IgD-negative memory B cell (primary cell): ENCODE measurements around the gene POC1A. TPM values are rescaled to one million over a fixed set of nuclear protein-coding genes. Genes with fewer than 3 reads are reported as not detected.
"Not testable (repeated sequence)": the region's sequence is repeated elsewhere in the genome, so short reads cannot be mapped to it uniquely, and the experiment has no call there.

Source experiments
- H3K27ac Mint-ChIP-seq, 3 donors: one replicate each; pipeline ENCODE4 v1.8.0; 2020 to 2022; ENCODE audit warnings: mild to moderate bottlenecking in 3 of 3, mixed read lengths in 3 of 3, moderate library complexity in 1 of 3
- H3K27me3 Mint-ChIP-seq: one replicate; pipeline ENCODE4 v1.8.0; 2021; ENCODE audit warnings: mixed read lengths
- H3K36me3 Mint-ChIP-seq: one replicate; pipeline ENCODE4 v1.8.0; 2020; ENCODE audit warnings: mild to moderate bottlenecking, mixed read lengths
- H3K4me1 Mint-ChIP-seq, 3 donors: one replicate each; pipeline ENCODE4 v1.8.0; 2020 to 2022; ENCODE audit warnings: mixed read lengths in 3 of 3, mild to moderate bottlenecking in 1 of 3
- H3K4me3 Mint-ChIP-seq, 4 donors: one replicate each; pipeline ENCODE4 v1.8.0; 2020 to 2022; ENCODE audit warnings: mild to moderate bottlenecking in 4 of 4, mixed read lengths in 4 of 4, moderate library complexity in 3 of 4
- H3K9me3 Mint-ChIP-seq, 3 donors: one replicate each; pipeline ENCODE4 v1.8.0; 2020 to 2021; ENCODE audit warnings: mixed read lengths in 3 of 3, mild to moderate bottlenecking in 1 of 3
- polyA plus RNA-seq: library from polyadenylated mRNA; unstranded; fragments of 300-500 nt; fragmentation: Illumina TruSeq; gene quantifications from one replicate; pipeline ENCODE4 v1.2.3, GENCODE V29; 2021

The POC1A gene
- polyA plus RNA-seq, 1 donor from 2014 or later = 1.2 TPM

DNA sequence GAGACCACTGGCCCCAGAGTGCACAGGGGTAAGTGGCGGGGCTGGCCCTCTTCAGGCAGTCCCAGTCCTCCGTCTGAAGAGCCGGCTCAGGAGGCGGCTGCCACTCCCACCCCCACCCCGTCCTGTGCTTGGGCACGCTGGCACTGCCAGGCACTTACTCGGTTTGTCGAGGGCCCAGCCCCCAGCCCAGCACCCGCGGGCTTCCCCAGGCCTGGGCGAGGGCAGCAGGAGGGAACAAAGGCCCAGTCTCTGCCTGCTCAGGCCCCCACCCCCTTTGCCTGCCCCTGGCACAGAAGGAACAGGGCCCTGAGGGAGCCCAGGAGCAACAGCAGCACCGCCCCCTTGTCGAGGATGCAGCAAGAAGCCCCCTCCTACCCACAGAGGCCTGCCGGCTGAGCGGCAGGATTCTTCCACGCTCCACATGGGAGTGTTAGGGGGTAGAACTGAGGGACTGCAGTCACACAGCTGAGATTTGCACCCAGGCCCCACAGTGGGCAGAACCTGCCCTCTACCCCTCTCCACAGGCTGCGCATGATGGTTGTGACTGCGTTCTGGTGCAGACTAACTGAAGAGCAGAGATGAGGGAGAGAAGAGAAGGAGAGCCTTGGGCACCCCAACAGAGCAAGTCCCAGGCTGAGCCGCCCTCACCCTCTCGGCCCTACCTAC, 106.8 kb downstream of the POC1A start:
- no peaks in the 10 kb centered on the region for H3K36me3 Mint-ChIP-seq
- H3K9me3 Mint-ChIP-seq = no peaks in the 10 kb centered on the region
- H3K4me3 Mint-ChIP-seq = peak overlapping the region in 1 of 4 donors; percentile 23
- peaks cover 0 to 8% (median 7%) of the 10 kb centered on the region in 3 donors for H3K4me1 Mint-ChIP-seq
- no peaks in the 10 kb centered on the region for H3K27me3 Mint-ChIP-seq
- H3K27ac Mint-ChIP-seq = no peak overlapping the region

DNA sequence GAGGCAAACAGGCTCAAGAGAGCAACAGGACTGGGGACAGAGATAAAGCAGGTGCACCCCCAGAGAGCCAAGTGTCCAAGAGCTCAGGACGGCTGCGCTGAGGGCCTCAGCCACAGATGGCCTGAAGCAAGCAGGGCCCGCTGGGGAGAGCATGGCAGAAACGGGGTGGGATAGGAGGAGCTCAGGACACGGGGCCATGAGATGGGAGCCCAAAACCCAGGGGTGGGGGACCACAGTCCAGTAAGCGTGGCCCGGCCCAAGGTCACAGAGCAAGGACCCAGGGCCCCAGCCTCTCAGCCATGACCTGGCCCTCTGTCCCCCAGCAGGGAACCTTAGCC, 107.4 kb downstream of the POC1A start:
- H3K4me3 Mint-ChIP-seq = no peak overlapping the region
- H3K27ac Mint-ChIP-seq = no peak overlapping the region
- no peaks in the 10 kb centered on the region for H3K27me3 Mint-ChIP-seq
- no peaks in the 10 kb centered on the region for H3K36me3 Mint-ChIP-seq
- H3K9me3 Mint-ChIP-seq = no peaks in the 10 kb centered on the region
- H3K4me1 Mint-ChIP-seq = peaks cover 0 to 4% (median 2%) of the 10 kb centered on the region in 3 donors

DNA sequence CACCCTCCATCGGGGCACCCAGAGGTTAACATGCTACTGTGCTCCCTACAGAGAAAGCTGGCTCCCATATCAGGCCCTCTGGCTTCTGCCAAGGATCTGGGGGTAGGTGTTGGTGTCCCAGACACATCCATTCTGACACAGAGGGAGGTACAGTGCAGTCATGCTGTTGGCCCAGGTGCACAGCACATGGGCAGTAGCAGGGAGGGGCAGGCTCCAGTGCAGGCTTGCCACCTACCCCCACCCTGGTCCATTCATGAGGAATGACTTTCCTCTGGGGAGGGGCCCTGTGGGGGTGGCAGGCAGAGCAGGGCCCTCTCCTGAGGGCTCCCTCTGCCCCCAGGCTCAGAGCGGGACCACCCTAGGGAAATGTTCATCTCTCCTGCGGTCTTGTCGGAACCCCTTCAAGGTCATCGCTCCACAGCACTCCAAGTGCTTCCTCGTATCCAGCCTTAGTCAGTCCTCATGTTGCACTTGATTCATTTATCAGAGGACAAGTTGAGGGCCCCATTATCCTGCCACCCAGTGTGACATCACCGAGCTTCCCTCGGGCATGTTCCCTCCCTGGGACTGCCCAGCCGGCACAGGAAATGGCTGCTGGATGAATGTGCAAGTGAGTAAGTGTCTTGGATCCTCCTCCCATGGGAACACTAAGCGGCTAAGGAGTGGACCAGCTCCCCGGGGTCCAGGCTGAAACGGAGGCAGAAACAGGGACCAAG, 107.9 kb downstream of the POC1A start:
- Mint-ChIP-seq H3K4me1 (peaks cover 0 to 2% (median 1%) of the 10 kb centered on the region in 3 donors), H3K27ac (no peak overlapping the region), H3K4me3 (no peak overlapping the region), H3K27me3 (no peaks in the 10 kb centered on the region), H3K36me3 (no peaks in the 10 kb centered on the region), H3K9me3 (no peaks in the 10 kb centered on the region)

DNA sequence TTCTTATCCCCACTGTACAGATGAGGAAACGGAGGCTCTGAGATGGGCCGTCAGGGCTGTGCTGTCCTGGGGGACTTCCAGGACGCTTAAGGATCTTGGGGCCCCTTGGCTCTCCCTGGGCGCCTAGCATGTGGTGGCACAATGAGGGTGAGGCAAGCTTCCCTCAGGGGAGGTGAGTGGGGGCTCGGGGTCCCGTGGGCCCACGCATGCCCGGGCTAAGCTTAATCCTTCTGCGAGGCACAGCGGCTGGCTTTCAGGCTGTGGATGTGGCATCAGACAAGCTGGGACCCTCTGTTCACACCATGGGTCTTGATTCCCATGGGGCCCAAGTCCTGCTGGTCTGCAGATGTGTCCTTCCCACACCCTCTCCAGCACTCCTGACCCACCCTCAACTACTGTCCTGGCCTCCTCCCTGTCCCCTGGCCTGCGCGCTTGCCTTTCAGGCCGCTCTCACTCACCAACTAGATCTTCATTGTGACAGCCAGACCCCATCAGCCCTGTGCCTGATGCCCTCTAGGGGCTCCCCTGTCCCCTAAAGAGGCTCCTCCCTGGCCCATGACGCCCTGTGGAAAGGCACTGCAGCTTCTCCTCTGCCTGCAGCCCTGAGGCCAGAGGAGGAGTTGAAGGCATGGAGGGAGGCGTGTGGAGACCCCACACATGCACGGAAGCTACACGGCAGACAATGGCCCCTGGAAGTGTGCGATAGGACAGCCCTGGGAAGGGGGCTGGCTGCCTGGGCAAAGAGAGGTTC, 109.2 kb downstream of the POC1A start:
- Mint-ChIP-seq H3K27me3 (no peaks in the 10 kb centered on the region), H3K4me1 (peaks cover 0 to 2% (median 0%) of the 10 kb centered on the region in 3 donors), H3K9me3 (no peaks in the 10 kb centered on the region), H3K36me3 (no peaks in the 10 kb centered on the region), H3K27ac (no peak overlapping the region), H3K4me3 (no peak overlapping the region)

DNA sequence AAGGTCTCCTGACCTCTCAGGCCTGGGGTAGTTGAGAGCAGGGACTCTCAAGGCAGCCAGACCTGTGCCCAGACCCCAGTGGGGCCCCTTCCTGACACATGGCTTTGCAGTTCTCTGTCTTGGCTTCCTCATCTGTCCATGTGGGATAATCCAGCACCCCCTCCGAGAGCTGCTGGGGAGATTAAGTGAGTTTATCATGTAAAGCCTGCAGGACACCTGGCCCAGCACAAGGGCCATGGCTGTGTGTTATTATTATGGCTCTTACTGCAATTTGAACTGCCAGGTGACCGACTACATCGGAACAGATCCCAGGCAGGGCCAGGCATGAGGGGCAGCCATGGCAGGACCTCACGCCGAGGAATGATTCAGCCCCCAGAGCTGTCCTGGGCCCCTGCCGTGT, 110.5 kb downstream of the POC1A start:
- Mint-ChIP-seq H3K27ac (no peak overlapping the region), H3K36me3 (no peaks in the 10 kb centered on the region), H3K4me3 (no peak overlapping the region), H3K27me3 (peaks cover 1% of the 10 kb centered on the region), H3K4me1 (peaks cover 0 to 2% (median 0%) of the 10 kb centered on the region in 3 donors), H3K9me3 (no peaks in the 10 kb centered on the region)

DNA sequence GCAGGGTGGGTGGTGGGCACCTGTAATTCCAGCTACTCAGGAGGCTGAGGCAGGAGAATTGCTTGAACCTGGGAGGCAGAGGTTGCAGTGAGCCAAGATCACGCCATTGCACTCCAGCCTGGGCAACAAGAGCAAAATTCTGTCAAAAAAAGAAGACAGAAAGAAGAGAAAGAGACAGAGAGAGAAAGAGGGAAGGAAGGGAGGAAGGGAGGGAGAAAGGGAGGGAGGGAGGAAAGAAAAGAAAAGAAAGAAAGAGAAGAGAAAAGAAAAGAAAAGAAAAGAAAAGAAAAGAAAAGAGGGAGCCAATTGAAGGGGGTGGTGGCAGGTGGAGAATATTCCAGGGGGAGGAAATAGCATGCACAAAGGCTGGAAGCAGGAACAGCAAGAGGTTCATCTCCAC, 111.2 kb downstream of the POC1A start:
- H3K9me3 Mint-ChIP-seq, H3K36me3 Mint-ChIP-seq, H3K4me3 Mint-ChIP-seq, H3K27ac Mint-ChIP-seq, H3K27me3 Mint-ChIP-seq, H3K4me1 Mint-ChIP-seq: not testable (repeated sequence)

DNA sequence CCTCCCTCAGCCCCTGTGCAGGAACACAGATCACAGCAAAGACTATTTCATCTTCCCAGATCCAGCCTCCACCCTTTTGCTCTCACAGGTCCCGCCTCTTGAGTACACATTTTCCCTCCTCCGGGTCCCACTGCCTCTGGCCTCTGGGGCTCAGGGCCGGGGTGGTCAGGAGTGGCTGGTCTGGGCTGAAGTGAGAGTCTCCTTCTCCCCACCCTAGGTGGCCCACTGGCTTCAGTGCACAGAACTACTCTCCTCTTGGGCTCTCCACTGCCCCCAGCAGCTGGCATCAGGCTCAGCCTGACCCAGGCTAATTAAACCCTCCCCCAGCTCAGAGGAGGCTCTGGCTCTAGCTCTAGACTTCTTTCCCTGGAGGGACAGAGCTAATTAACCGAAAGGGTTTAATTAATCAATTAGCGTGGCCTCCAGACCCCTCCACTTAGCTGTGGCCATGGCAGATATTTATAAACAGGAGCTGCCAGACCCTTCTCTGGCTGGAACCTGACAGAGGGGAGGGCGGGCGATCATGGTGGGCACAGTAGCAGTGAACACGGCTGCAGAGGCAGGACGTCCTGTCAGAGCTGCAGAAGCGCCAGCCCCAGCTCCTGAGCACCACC, 113.0 kb downstream of the POC1A start:
- no peak overlapping the region for H3K4me3 Mint-ChIP-seq
- peaks cover 0 to 3% (median 0%) of the 10 kb centered on the region in 3 donors for H3K4me1 Mint-ChIP-seq
- H3K9me3 Mint-ChIP-seq = no peaks in the 10 kb centered on the region
- peaks cover 1% of the 10 kb centered on the region for H3K27me3 Mint-ChIP-seq
- no peak overlapping the region for H3K27ac Mint-ChIP-seq
- H3K36me3 Mint-ChIP-seq = no peaks in the 10 kb centered on the region

DNA sequence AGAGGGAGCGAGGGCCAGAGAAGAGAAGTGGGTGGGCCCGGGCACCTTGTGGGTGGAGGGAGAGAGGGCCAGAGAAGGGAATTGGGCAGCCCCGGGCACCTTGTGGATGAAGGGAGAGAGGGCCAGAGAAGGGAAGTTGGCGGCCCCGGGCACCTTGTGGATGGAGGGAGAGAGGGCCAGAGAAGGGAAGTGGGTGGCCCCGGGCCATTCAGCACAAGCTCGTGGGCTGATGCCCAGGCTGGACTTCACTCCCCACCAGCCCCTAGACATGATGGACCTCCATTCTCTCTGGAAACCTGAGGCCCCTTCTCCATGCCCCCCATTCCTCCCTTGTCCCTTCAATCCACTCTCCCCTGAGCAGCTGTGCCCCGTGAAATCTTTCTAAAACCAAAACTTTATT, 113.6 kb downstream of the POC1A start:
- H3K27ac Mint-ChIP-seq = no peak overlapping the region

DNA sequence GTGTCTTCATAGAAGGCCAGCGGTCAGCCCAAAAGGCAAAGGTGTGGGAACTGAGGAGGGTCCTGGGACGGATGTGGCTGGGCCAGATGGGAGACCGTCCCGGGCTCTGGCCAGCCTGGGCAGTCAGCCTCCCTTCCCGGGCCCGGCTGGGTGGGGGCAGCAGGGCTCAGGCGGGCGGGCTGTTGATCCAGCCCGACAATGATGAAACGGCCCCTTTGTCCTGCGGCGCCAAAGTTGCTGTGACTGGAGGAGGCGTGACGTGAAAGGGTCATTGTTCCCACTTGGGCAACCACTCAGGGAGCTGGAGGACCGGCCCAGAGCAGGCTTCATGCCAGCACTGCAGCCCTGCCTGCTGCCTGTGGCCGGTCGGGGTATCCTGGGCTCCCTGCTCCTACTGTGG, 114.4 kb downstream of the POC1A start:
- Mint-ChIP-seq H3K4me1 (peaks cover 0 to 5% (median 0%) of the 10 kb centered on the region in 3 donors), H3K27me3 (peaks cover 1% of the 10 kb centered on the region), H3K9me3 (no peaks in the 10 kb centered on the region), H3K36me3 (no peaks in the 10 kb centered on the region), H3K4me3 (no peak overlapping the region), H3K27ac (no peak overlapping the region)

More for the DNA sequence above, 113.6 kb downstream of the POC1A start:
- Mint-ChIP-seq H3K4me3 (no peak overlapping the region), H3K27me3 (peaks cover 1% of the 10 kb centered on the region), H3K36me3 (no peaks in the 10 kb centered on the region), H3K4me1 (peaks cover 0 to 5% (median 0%) of the 10 kb centered on the region in 3 donors), H3K9me3 (no peaks in the 10 kb centered on the region)

DNA sequence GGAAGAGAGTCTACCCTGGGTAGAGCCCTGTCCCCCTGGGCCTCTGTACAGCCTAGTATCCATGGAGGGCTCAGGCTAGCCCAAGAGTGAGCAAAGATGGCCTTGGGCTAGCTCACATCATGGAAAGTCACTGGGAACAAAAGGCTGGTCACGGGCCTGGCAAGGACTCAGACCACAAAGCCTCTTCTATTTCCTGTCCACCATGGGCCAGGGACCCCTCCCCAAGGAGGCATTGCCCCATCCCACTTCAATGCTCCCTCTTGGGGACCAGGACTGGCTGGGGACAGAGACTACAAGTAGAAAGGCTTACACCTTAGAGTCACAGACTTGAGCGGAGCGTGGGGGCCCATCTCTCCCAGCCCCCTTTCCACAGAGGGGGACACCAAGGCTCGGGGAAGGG, 114.8 kb downstream of the POC1A start:
- Mint-ChIP-seq H3K4me3 (no peak overlapping the region), H3K36me3 (no peaks in the 10 kb centered on the region), H3K27ac (no peak overlapping the region), H3K4me1 (peaks cover 0 to 5% (median 0%) of the 10 kb centered on the region in 3 donors), H3K27me3 (peaks cover 1% of the 10 kb centered on the region), H3K9me3 (no peaks in the 10 kb centered on the region)

DNA sequence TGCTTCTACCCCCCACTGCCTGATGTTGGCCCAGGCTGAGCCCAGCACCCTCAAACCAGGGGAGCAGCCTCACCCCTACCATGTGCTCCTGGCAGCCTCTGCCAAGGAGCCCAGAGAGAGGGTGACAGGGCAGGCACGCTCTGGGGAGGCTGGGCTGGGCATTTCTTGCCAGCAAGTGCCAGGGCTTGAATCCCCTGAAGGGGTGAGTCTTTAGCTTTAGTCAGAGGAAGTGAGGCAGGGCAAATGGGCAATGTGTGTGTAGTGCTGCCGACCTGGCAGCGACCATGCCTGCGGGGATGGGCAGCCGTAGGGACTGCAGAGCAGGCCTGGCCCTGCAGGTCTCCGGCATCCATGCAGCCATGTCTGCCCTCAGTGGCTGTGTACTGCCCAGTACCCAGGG, 116.0 kb downstream of the POC1A start:
- peaks cover 0 to 5% (median 0%) of the 10 kb centered on the region in 3 donors for H3K4me1 Mint-ChIP-seq
- H3K9me3 Mint-ChIP-seq = no peaks in the 10 kb centered on the region
- H3K27me3 Mint-ChIP-seq = peaks cover 1% of the 10 kb centered on the region
- no peaks in the 10 kb centered on the region for H3K36me3 Mint-ChIP-seq
- no peak overlapping the region for H3K4me3 Mint-ChIP-seq
- peak overlapping the region in 1 of 3 donors; percentile 39 for H3K27ac Mint-ChIP-seq

DNA sequence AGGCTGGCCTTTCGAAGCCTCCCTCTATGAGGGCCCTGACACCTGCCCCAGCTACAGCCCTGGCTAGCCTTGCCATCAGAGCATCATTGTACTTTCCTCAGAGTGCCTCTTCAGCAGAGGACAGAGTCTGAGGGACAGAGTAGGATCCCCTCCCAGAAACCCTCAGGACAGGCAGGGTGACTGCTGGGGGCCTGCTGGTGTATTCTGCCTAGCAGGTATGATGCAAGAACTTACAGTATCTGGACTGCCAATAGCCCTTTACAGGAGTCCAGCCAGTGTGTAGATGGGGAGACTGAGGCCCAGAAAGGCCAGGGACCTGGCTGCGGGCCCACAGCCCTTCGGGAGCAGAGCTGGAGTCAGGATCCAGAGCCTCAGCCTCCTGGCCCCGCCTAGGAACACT, 116.9 kb downstream of the POC1A start:
- H3K36me3 Mint-ChIP-seq = no peaks in the 10 kb centered on the region
- H3K4me3 Mint-ChIP-seq = no peak overlapping the region
- no peaks in the 10 kb centered on the region for H3K9me3 Mint-ChIP-seq
- peaks cover 0 to 5% (median 0%) of the 10 kb centered on the region in 3 donors for H3K4me1 Mint-ChIP-seq
- peaks cover 1% of the 10 kb centered on the region for H3K27me3 Mint-ChIP-seq
- no peak overlapping the region for H3K27ac Mint-ChIP-seq

DNA sequence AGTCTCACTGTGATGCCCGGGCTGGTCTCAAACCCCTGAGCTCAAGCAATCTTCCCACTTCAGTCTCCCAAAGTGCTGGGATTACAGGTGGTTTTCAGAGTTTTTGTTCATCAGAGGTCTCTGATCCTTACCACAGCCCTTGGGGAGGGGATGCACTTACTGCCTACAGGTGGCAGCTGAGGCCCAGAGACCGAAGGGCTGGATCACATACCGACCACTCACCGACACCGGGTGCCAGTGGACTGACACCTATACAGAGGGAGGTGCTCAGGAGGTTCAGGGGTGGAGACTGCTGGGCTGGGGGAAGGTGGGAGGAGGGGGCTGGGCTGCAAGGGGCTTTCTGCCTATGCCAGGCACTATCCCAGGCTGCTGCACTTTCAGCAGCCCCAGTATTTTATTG, 117.4 kb downstream of the POC1A start:
- Mint-ChIP-seq H3K36me3 (no peaks in the 10 kb centered on the region), H3K4me3 (peak overlapping the region in 1 of 4 donors; percentile 66)

DNA sequence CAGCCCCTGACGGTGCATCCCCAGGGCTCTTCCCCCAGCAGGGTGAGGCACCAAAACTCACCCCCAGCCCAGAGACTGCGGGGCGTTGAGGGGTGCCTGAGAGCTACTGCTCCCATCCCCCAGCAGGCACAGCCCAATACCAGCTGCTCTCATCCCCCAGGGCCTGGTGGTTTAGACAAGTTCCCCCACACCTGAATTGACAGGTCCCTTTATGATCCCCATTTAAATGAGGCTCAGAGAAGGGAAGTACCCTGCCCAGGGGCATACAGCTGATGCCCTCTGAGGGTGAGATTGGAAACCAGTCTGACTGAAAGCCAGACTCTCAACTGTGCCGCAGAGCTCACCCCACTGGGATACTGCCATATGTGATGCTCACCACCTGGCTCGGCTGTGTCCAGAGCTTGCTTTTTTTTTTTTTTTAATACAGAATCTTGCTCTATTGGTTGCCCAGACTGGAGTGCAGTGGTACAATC, 118.0 kb downstream of the POC1A start:
- H3K27me3 Mint-ChIP-seq = peaks cover 1% of the 10 kb centered on the region
- H3K9me3 Mint-ChIP-seq = no peaks in the 10 kb centered on the region
- H3K27ac Mint-ChIP-seq = no peak overlapping the region
- peaks cover 0 to 3% (median 0%) of the 10 kb centered on the region in 3 donors for H3K4me1 Mint-ChIP-seq
- no peaks in the 10 kb centered on the region for H3K36me3 Mint-ChIP-seq
- H3K4me3 Mint-ChIP-seq = peak overlapping the region in 1 of 4 donors; percentile 66

More for the DNA sequence above, 117.4 kb downstream of the POC1A start:
- no peak overlapping the region for H3K27ac Mint-ChIP-seq
- H3K4me1 Mint-ChIP-seq = peaks cover 0 to 5% (median 0%) of the 10 kb centered on the region in 3 donors
- peaks cover 1% of the 10 kb centered on the region for H3K27me3 Mint-ChIP-seq
- H3K9me3 Mint-ChIP-seq = no peaks in the 10 kb centered on the region

DNA sequence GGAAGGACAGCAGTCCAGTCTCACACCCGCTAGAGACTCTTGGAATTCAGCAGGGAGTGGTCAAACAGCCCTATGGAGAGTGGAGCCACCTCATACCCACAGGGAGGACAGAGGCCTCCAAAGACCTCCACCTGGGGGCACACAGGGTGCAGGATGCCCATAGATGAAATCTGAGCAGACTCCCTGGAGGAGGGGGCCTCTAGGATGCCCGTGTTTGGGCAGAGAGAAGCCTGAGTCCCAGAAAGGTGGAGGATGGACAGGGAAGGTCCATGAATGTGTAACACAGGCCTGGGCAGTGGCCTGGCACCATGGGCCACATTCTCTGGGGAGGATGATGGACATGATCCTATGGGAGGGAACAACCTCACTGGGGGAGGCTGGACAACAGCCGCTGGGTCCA, 119.6 kb downstream of the POC1A start:
- no peak overlapping the region for H3K4me3 Mint-ChIP-seq
- no peaks in the 10 kb centered on the region for H3K9me3 Mint-ChIP-seq
- H3K27ac Mint-ChIP-seq = peak overlapping the region in 1 of 3 donors; percentile 74
- H3K4me1 Mint-ChIP-seq = peaks cover 0 to 3% (median 0%) of the 10 kb centered on the region in 3 donors
- no peaks in the 10 kb centered on the region for H3K36me3 Mint-ChIP-seq
- H3K27me3 Mint-ChIP-seq = peaks cover 1% of the 10 kb centered on the region
